GM12873 (cell line): ENCODE measurements around the gene CKLF.

Experiments used
- CTCF ChIP-seq: IDR thresholded peaks from 2 replicates; pipeline ENCODE4 v1.5.1; 2012; ENCODE audit warnings: low read depth, mild to moderate bottlenecking, moderate library complexity, low read length, control low read depth; ENCODE audit not compliant: insufficient read depth; ENCODE audit errors: missing control alignments

The CKLF gene

GRCh38 chr16:66578651-66579531, 26.5 kb downstream of the CKLF start, which contains the start of gene CMTM2:
TSS of gene CMTM2 (plus strand) at chr16:66579463. CDS start at chr16:66579608, 145 bp downstream.
- TF ChIP-seq CTCF, result no peak

GRCh38 chr16:66580605-66581209, 28.3 kb downstream of the CKLF start:
- TF ChIP-seq CTCF, result no peak

GRCh38 chr16:66581246-66581952, 29.0 kb downstream of the CKLF start:
- no peak for TF ChIP-seq CTCF

- TF ChIP-seq CTCF, result no peak
These were observed 33.3 kb downstream of the CKLF start for GRCh38 chr16:66585481-66586239.

GRCh38 chr16:66587881-66588600, 35.7 kb downstream of the CKLF start:
- no peak for TF ChIP-seq CTCF

GRCh38 chr16:66588981-66589713, 36.8 kb downstream of the CKLF start:
- TF ChIP-seq CTCF, result peak; percentile 96
